ENCODE measurements around the gene IL31. TPM values are rescaled to one million over a fixed set of nuclear protein-coding genes. Genes with fewer than 3 reads are reported as not detected.

Gene IL31
- polyA plus RNA-seq, 2 of the 4 experiments (the other 2 are of a cell fraction): not detected

DNA sequence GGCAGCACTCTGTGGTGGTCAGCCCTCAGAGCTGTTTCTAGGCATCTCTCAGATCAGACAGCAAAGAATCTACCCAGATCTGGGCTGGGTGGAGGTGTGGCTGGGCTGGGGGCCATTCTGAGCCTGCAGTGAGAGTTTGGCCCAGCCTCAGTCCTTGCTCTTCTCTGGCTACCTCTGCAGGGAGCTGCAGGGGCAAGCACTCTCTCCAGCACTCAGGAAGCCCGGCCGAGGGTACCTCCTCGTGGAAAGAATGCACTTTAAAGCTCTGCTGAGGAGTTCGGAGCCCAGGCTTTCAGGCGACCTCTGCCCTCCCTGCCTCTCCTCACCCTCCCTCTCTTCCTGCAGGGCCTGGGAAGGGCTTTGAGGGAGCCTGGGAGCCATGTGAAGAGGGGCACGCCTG is 31.2 kb downstream of the IL31 start:
- no peak for FAIRE-seq
- CTCF ChIA-PET: interaction anchor here (0.8 to 1.5 kb wide), 2 partner anchors 10 to 37 kb away, joined by 3 to 4 read pairs; no protein-coding TSS in a partner anchor

DNA sequence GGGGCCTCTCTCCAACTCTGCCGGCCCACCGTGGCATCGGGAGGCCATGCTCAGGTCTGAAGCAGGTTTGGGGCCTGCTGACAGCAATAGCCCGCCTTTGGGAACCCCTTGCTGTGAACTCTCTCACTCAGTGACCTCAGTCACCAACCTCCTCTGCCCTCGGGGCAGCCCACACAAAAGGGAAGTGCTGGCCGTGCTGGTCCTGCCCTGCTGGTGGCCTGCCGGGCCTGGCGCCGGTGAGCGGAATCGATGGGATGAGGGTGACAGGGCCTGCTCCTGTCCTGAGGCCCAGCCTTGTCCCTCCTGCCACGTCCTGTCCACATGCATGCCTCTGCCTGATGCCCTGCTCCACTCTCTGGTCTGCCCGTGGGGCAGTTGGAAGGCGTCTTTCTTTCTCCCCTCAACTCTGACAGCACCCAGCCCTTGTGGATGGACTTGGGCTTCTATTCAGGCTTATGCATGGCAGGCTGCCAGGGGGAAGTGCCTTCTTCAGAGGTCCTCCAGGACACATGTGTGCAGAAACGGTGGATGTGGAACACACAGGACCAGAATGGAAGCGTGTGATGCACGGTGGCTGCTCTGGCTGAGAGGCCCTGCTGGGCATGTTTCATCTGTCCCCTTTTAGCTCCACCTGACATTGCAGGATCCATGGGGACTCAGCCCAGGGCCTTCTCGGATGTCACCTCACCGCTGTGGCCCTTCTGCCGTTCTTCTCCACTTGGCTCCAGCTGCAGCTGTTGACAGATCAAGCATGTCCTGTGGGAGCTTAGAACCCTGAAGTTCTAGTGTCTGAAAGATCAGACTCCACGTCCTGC is 31.9 kb downstream of the IL31 start:
- CTCF ChIA-PET: interaction anchor here (0.8 to 1.5 kb wide), 7 partner anchors 10 to 178 kb away, joined by 3 to 5 read pairs (median 3); no protein-coding TSS in a partner anchor
- 90% methylated on average over 21 of the region's 21 CpGs for WGBS (ENCODE audit: missing lambda C conversion rate)

More for the DNA sequence above, 31.2 kb downstream of the IL31 start:
- WGBS (ENCODE audit: missing lambda C conversion rate): 80% methylated on average over 6 of the region's 6 CpGs
- POLR2A ChIA-PET: no interaction called here
- ATAC-seq: no peak
- H3K4me2 ChIP-seq: no peak overlapping the region
- no peak overlapping the region for H3K27ac ChIP-seq
- no peak for DNase-seq (ENCODE audit: low read depth in 1 of 2, low spot score in 1 of 2)
- no peak for TF ChIP-seq CBX8 (IDR thresholded peaks at IDR 0.05)
- TF ChIP-seq PHF8 (IDR thresholded peaks at IDR 0.05; ENCODE audit: borderline replicate concordance, low read depth): no peak
- TF ChIP-seq TP53 (CRISPR knock-in tag; IDR thresholded peaks at IDR 0.05): no peak
- TF ChIP-seq, protein P1, sequence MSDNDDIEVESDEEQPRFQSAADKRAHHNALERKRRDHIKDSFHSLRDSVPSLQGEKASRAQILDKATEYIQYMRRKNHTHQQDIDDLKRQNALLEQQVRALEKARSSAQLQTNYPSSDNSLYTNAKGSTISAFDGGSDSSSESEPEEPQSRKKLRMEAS (IDR thresholded peaks at IDR 0.05): no peak
- H3K4me3 ChIP-seq: no peak overlapping the region
- H3K4me1 ChIP-seq: no peaks in the 10 kb centered on the region
- no peaks in the 10 kb centered on the region for H3K9me3 ChIP-seq

DNA sequence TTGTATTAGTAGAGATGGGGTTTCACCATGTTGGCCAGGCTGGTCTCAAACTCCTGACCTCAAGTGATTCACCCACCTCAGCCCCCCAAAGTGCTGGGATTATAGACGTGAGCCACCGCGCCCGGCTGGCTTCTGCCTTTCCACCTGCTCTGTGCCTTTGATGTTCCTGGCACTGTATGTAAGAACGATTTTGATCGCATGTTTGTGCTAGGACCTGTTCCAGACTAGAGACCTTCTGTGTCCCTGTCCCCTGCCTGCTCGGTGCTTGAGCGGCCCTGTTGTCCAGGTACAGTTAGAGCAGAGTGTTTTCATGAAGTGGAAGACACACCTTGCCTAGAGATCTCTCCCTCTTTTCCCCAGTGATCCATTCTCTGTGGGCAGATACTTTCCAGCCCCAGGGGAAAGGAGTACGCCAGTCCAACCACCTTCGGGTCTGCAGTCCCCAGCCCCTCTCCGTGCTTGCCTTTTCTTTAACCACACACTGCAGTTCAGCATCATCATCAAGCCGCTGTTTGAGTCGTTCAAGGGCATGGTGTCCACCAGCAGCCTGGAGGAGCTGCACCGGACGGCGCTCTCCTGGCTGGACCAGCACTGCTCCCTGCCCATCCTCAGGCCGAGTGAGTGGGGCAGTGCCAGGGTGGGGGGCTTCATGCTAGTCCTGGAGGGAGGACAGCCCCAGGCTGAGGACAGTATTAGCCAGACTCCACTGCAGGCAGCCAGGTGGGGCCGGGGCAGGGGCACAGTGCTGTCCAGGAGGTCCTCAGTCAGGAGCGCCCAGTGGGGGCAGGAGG is 33.4 kb downstream of the IL31 start:
- no peak for FAIRE-seq
- WGBS (ENCODE audit: missing lambda C conversion rate): 92% methylated on average over 18 of the region's 19 CpGs
- TF ChIP-seq FOSB (CRISPR knock-in tag; IDR thresholded peaks at IDR 0.05): no peak
- TF ChIP-seq, protein P2, sequence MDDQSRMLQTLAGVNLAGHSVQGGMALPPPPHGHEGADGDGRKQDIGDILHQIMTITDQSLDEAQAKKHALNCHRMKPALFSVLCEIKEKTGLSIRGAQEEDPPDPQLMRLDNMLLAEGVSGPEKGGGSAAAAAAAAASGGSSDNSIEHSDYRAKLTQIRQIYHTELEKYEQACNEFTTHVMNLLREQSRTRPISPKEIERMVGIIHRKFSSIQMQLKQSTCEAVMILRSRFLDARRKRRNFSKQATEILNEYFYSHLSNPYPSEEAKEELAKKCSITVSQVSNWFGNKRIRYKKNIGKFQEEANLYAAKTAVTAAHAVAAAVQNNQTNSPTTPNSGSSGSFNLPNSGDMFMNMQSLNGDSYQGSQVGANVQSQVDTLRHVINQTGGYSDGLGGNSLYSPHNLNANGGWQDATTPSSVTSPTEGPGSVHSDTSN (IDR thresholded peaks at IDR 0.05): no peak
- TF ChIP-seq, protein P3, sequence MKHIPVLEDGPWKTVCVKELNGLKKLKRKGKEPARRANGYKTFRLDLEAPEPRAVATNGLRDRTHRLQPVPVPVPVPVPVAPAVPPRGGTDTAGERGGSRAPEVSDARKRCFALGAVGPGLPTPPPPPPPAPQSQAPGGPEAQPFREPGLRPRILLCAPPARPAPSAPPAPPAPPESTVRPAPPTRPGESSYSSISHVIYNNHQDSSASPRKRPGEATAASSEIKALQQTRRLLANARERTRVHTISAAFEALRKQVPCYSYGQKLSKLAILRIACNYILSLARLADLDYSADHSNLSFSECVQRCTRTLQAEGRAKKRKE (CRISPR knock-in tag; IDR thresholded peaks at IDR 0.05; ENCODE audit: low read depth): no peak
- TF ChIP-seq BHLHE40 (IDR thresholded peaks at IDR 0.05; ENCODE audit: low read depth, low read length): no peak
- no peak for TF ChIP-seq SREBF2 (IDR thresholded peaks at IDR 0.05)
- TF ChIP-seq MAZ (IDR thresholded peaks at IDR 0.05; ENCODE audit: borderline replicate concordance, low read depth, low read length): no peak
- TF ChIP-seq, protein P4, sequence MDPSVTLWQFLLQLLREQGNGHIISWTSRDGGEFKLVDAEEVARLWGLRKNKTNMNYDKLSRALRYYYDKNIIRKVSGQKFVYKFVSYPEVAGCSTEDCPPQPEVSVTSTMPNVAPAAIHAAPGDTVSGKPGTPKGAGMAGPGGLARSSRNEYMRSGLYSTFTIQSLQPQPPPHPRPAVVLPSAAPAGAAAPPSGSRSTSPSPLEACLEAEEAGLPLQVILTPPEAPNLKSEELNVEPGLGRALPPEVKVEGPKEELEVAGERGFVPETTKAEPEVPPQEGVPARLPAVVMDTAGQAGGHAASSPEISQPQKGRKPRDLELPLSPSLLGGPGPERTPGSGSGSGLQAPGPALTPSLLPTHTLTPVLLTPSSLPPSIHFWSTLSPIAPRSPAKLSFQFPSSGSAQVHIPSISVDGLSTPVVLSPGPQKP (IDR thresholded peaks at IDR 0.05; ENCODE audit: low read depth, low read length): no peak
- TF ChIP-seq MYC (IDR thresholded peaks at IDR 0.05; ENCODE audit: borderline replicate concordance, low read length): no peak
- no peak for TF ChIP-seq ZFP36 (IDR thresholded peaks at IDR 0.05; ENCODE audit: borderline replicate concordance, partially characterized antibody)
- ATAC-seq: no peak
- ChIA-PET POLR2A (no interaction called here), CTCF (interaction anchor here (1.0 to 2.5 kb wide), 8 partner anchors 10 to 177 kb away, joined by 3 to 15 read pairs (median 4); no protein-coding TSS in a partner anchor)
- no peak overlapping the region for H3K4me3 ChIP-seq
- H3K27ac ChIP-seq: no peak overlapping the region
- no peak overlapping the region for H3K4me2 ChIP-seq
- no peaks in the 10 kb centered on the region for H3K4me1 ChIP-seq
- H3K9me3 ChIP-seq: no peaks in the 10 kb centered on the region
- DNase-seq (ENCODE audit: low read depth in 1 of 2, low spot score in 1 of 2): no peak

More for the DNA sequence above, 31.9 kb downstream of the IL31 start:
- POLR2A ChIA-PET: no interaction called here
- ATAC-seq (no peak), DNase-seq (ENCODE audit: low read depth in 1 of 2, low spot score in 1 of 2) (no peak), FAIRE-seq (no peak)
- Histone ChIP-seq H3K4me2 (no peak overlapping the region), H3K9me3 (no peaks in the 10 kb centered on the region), H3K4me1 (no peaks in the 10 kb centered on the region), H3K27ac (no peak overlapping the region), H3K4me3 (no peak overlapping the region)
- TF ChIP-seq, protein P2 (IDR thresholded peaks at IDR 0.05): no peak
- TF ChIP-seq CBX2 (IDR thresholded peaks at IDR 0.05; ENCODE audit: borderline replicate concordance, low read depth) (no peak), SREBF2 (IDR thresholded peaks at IDR 0.05) (no peak)
